OCI-LY3 (cell line): ENCODE data around the gene SPATA6L.
A peak's percentile ranks its signal among the peaks of the same experiment; 100 is the strongest.

ENCODE experiments used
- H2AFZ ChIP-seq: fragments of 200-600, 300-600 bp; shearing (Covaris generic); 2 replicates; pipeline ENCODE4 v1.6.0; 2014; ENCODE audit warnings: antibody characterized with exemption, low read depth, low read length
- H3K27ac ChIP-seq: fragments of 200-600, 300-600 bp; sonication (generic); 2 replicates; pipeline ENCODE4 v1.5.1; 2014; ENCODE audit warnings: mild to moderate bottlenecking, low read length, moderate library complexity, mixed read lengths
- H3K27me3 ChIP-seq: fragments of 200-600, 300-600 bp; sonication (generic); 2 replicates; pipeline ENCODE4 v1.6.1; 2014; ENCODE audit warnings: low read depth, low read length, mixed read lengths
- H3K36me3 ChIP-seq: fragments of 200-600, 300-600 bp; sonication (generic); replicated peaks from 2 replicates; pipeline ENCODE3; 2014; ENCODE audit warnings: low read depth, low read length, mixed read lengths
- H3K4me1 ChIP-seq: fragments of 300-600, 200-600 bp; sonication (generic); 2 replicates; pipeline ENCODE4 v1.6.1; 2014; ENCODE audit warnings: low read length, mixed read lengths
- H3K4me2 ChIP-seq: fragments of 200-600, 300-600 bp; sonication (generic); 2 replicates; pipeline ENCODE4 v1.6.1; 2014; ENCODE audit warnings: low read length, mixed read lengths
- H3K4me3 ChIP-seq: fragments of 300-600, 200-600 bp; sonication (generic); 2 replicates; pipeline ENCODE4 v1.5.1; 2014; ENCODE audit warnings: antibody characterized with exemption, mild to moderate bottlenecking, low read length, moderate library complexity
- H3K79me2 ChIP-seq: fragments of 300-600, 200-600 bp; shearing (Covaris generic); 2 replicates; pipeline ENCODE4 v1.6.1; 2014; ENCODE audit warnings: mild to moderate bottlenecking, low read length, mixed read lengths
- H3K9ac ChIP-seq: fragments of 300-600, 200-600 bp; shearing (Covaris generic); 2 replicates; pipeline ENCODE4 v1.6.0; 2014; ENCODE audit warnings: mild to moderate bottlenecking, low read length, moderate library complexity
- H3K9me3 ChIP-seq: fragments of 200-600, 300-600 bp; shearing (Covaris generic); 2 replicates; pipeline ENCODE4 v1.6.1; 2014; ENCODE audit warnings: low read length, mixed read lengths; ENCODE audit not compliant: insufficient read depth
- H4K20me1 ChIP-seq: fragments of 200-600, 300-600 bp; sonication (generic); 2 replicates; pipeline ENCODE4 v1.6.1; 2016; ENCODE audit warnings: low read length, mixed read lengths; ENCODE audit not compliant: insufficient read depth
- CTCF ChIP-seq: fragments of 200-600, 300-600 bp; sonication (generic); IDR thresholded peaks from 2 replicates; pipeline ENCODE4 v1.5.1; 2014; ENCODE audit warnings: antibody characterized with exemption, low read length, low read depth
- EZH2phosphoT487 ChIP-seq: fragments of 200-600 bp; shearing (Covaris generic); IDR thresholded peaks from 2 replicates; pipeline ENCODE4 v1.6.1; 2018; ENCODE audit warnings: antibody characterized with exemption, mixed run types, low read depth

SPATA6L gene

DNA sequence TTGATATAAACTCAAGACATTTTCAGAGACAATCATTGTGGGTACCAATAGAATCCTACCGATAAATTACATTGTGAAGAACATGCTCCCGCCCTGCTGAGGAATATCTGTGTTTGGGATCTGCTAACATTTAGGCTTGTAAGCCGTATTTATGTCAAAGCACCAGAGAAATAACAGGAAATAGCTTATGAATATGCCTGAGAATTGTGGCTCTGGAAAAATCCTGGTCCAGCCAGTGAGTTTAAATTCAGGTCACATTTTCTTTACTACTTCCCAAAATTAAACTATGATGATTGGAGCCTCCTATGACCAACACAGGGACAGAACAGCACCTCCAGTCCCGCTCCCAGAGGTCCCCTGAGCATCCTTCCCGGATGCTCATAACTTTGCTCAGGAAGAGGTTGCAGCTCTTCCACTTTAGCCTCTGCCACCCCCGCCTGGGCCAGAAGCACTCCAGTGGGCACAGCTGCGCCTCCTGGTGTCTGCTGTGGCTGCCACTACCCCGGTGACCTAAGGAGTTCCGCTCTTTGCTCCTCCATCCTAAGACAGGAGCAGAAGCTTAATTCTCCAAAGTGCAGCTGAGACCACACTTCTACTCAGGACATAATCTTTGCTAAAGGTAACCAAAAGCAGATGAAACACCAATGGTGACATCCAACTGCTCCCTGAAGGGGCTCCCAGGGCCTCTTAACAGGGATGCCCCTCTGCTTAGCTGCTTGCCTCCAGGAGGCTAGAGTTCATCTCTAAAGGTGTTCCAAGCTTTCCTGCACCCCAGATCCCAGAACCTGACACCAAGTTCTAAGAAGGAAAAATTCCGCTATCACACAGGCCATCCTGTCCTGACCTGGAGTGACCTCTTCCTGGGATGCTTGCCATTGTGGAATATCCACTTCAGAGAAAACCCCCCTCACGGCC lies 117.2 kb downstream of the SPATA6L start:
- no peak overlapping the region for H3K9ac ChIP-seq
- H3K9me3 ChIP-seq, result no peaks in the 10 kb centered on the region
- H3K4me3 ChIP-seq, result no peak overlapping the region
- no peaks in the 10 kb centered on the region for H3K36me3 ChIP-seq
- H2AFZ ChIP-seq, result no peak overlapping the region; the same call in 1 of the 2 replicates
- no peaks in the 10 kb centered on the region for H3K79me2 ChIP-seq
- no peak overlapping the region for H3K4me2 ChIP-seq
- TF ChIP-seq CTCF (peak; percentile 79), EZH2phosphoT487 (no peak)
- H3K4me1 ChIP-seq, result peaks cover 30% of the 10 kb centered on the region
- H4K20me1 ChIP-seq, result no peaks in the 10 kb centered on the region
- H3K27ac ChIP-seq, result no peak overlapping the region
- H3K27me3 ChIP-seq, result peaks cover 4% of the 10 kb centered on the region; the same call in 1 of the 2 replicates
